HS-27A (cell line): Measurements from ENCODE around the gene TBC1D32.
"Not testable (repeated sequence)": the region's sequence is repeated elsewhere in the genome, so short reads cannot be mapped to it uniquely, and the experiment has no call there.

Source experiments
- DNase-seq: peaks from one replicate; pipeline ENCODE4 v3.0.0-alpha.2; 2012; ENCODE audit warnings: low read depth, missing footprints

Gene TBC1D32

GRCh38 chr6:121106962-121107361, 227.3 kb downstream of the TBC1D32 start:
- no peak for DNase-seq

- no peak for DNase-seq
Measured at GRCh38 chr6:121105461-121105860, 228.8 kb downstream of the TBC1D32 start.

GRCh38 chr6:121093928-121094327, 240.4 kb downstream of the TBC1D32 start:
- DNase-seq: peak; percentile 17

- no peak for DNase-seq
Measured at GRCh38 chr6:121090492-121090891, 243.8 kb downstream of the TBC1D32 start.

GRCh38 chr6:121086876-121087275, 247.4 kb downstream of the TBC1D32 start:
- DNase-seq: no peak

- no peak for DNase-seq
Measured at GRCh38 chr6:121076119-121076518, 258.2 kb downstream of the TBC1D32 start.

- not testable (repeated sequence) for DNase-seq
Measured at GRCh38 chr6:121068749-121069148, 265.5 kb downstream of the TBC1D32 start.

GRCh38 chr6:121067381-121067780, 266.9 kb downstream of the TBC1D32 start:
- no peak for DNase-seq

GRCh38 chr6:121064345-121064744, 269.9 kb downstream of the TBC1D32 start:
- no peak for DNase-seq

- DNase-seq: peak; percentile 43
Measured at GRCh38 chr6:121055572-121056163, 278.6 kb downstream of the TBC1D32 start.

GRCh38 chr6:121048593-121048992, 285.7 kb downstream of the TBC1D32 start:
- DNase-seq: not testable (repeated sequence)

GRCh38 chr6:121044905-121045304, 289.4 kb downstream of the TBC1D32 start:
- not testable (repeated sequence) for DNase-seq

GRCh38 chr6:121043706-121044105, 290.6 kb downstream of the TBC1D32 start:
- not testable (repeated sequence) for DNase-seq

- DNase-seq: not testable (repeated sequence)
Measured at GRCh38 chr6:121043211-121043610, 291.1 kb downstream of the TBC1D32 start.

GRCh38 chr6:121042766-121043165, 291.5 kb downstream of the TBC1D32 start:
- no peak for DNase-seq

GRCh38 chr6:121040831-121041230, 293.4 kb downstream of the TBC1D32 start:
- DNase-seq: no peak

- DNase-seq: no peak
Measured at GRCh38 chr6:121033091-121033490, 301.2 kb downstream of the TBC1D32 start.

GRCh38 chr6:121032268-121033006, 301.8 kb downstream of the TBC1D32 start:
- no peak for DNase-seq
